Endothelial cell (in vitro differentiated cells): ENCODE data around the gene COG6. TPM values are rescaled to one million over a fixed set of nuclear protein-coding genes. Genes with fewer than 3 reads are reported as not detected.

ENCODE experiments used
- DNase-seq: peaks from one replicate; pipeline ENCODE4 v3.0.0; 2021; ENCODE audit warnings: low spot score
- H3K27ac Mint-ChIP-seq: one replicate; pipeline ENCODE4 v1.8.0; 2021; ENCODE audit warnings: mixed read lengths, inconsistent platforms; ENCODE audit not compliant: unreplicated experiment
- H3K27me3 Mint-ChIP-seq: one replicate; pipeline ENCODE4 v1.8.0; 2021; ENCODE audit warnings: mild to moderate bottlenecking, moderate library complexity, mixed read lengths, inconsistent platforms; ENCODE audit not compliant: unreplicated experiment
- H3K36me3 Mint-ChIP-seq: one replicate; pipeline ENCODE4 v1.8.0; 2021; ENCODE audit warnings: mild to moderate bottlenecking, low read depth, mixed read lengths, inconsistent platforms; ENCODE audit not compliant: unreplicated experiment
- H3K4me1 Mint-ChIP-seq: one replicate; pipeline ENCODE4 v1.8.0; 2021; ENCODE audit warnings: mild to moderate bottlenecking, mixed read lengths, inconsistent platforms; ENCODE audit not compliant: unreplicated experiment
- H3K4me3 Mint-ChIP-seq: one replicate; pipeline ENCODE4 v1.8.0; 2021; ENCODE audit warnings: mild to moderate bottlenecking, mixed read lengths, inconsistent platforms; ENCODE audit not compliant: unreplicated experiment
- H3K9me3 Mint-ChIP-seq: one replicate; pipeline ENCODE4 v1.8.0; 2021; ENCODE audit warnings: mixed read lengths, inconsistent platforms; ENCODE audit not compliant: unreplicated experiment
- total RNA-seq: library from RNA; stranded (reverse); fragmentation: NEBNext Ultra II Directional; extraction: Animal tissue kit (Norgen Biotek cat#: 25700); gene quantifications from one replicate; pipeline ENCODE4 v1.2.1, GENCODE V29; 2021; ENCODE audit not compliant: unreplicated experiment
- TF ChIP-seq, protein P1 (sequence below): fragments of 200-600 bp; sonication (generic); IDR thresholded peaks from one replicate; pipeline ENCODE4 v1.5.0; 2021; ENCODE audit warnings: antibody characterized with exemption; ENCODE audit not compliant: unreplicated experiment

COG6 gene
- total RNA-seq, 1 donor from 2014 or later: 34.1 TPM

GRCh38 chr13:39770221-39771090 is 115.0 kb downstream of the COG6 start:
- Mint-ChIP-seq H3K9me3 (no peaks in the 10 kb centered on the region), H3K27me3 (peaks cover 2% of the 10 kb centered on the region), H3K4me3 (no peak overlapping the region), H3K27ac (no peak overlapping the region), H3K36me3 (no peaks in the 10 kb centered on the region), H3K4me1 (no peaks in the 10 kb centered on the region)
- DNase-seq: no peak
- TF ChIP-seq, protein P1, sequence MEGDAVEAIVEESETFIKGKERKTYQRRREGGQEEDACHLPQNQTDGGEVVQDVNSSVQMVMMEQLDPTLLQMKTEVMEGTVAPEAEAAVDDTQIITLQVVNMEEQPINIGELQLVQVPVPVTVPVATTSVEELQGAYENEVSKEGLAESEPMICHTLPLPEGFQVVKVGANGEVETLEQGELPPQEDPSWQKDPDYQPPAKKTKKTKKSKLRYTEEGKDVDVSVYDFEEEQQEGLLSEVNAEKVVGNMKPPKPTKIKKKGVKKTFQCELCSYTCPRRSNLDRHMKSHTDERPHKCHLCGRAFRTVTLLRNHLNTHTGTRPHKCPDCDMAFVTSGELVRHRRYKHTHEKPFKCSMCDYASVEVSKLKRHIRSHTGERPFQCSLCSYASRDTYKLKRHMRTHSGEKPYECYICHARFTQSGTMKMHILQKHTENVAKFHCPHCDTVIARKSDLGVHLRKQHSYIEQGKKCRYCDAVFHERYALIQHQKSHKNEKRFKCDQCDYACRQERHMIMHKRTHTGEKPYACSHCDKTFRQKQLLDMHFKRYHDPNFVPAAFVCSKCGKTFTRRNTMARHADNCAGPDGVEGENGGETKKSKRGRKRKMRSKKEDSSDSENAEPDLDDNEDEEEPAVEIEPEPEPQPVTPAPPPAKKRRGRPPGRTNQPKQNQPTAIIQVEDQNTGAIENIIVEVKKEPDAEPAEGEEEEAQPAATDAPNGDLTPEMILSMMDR: no peak

DNA sequence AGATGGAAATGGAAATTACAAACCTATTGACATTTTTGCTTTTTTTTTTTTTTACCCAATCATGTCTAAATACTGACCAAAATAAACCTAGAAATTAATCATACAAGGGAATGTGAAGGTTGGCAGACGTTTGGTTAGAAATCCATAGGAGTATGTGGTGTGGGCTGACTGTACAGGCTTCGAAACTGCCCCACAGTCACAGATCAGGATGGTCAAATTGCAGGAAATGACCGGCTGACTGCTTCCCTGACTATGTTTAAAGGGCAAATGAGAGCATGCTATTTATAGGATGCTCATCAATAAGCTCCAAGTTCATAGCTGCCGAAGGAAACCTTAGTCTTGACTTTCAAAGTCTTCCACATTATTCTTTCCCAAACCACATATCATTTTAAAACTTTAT is 118.4 kb downstream of the COG6 start:
- no peak for DNase-seq
- H3K27me3 Mint-ChIP-seq: no peaks in the 10 kb centered on the region

DNA sequence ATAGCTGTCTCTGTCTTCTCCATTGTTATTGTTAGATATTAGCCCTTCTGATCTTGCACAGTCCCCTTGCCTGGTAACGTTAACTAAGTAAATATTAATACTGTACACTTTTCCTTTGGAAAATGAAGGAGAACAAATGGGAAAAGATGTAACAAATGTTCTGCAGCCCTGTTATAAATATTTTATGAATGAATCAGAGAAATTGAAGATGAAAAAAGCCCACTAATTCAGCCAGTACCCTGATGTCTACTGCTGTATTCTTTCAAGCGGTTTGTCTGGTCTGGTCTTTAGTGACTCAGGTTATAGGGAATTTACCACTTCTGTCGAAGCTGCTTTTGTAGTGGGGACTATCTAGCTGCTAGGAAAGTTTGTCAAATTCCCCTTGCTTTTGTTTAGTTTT is 121.0 kb downstream of the COG6 start:
- no peak for DNase-seq
- peaks cover 8% of the 10 kb centered on the region for H3K4me1 Mint-ChIP-seq
- TF ChIP-seq, protein P1: no peak
- no peak overlapping the region for H3K4me3 Mint-ChIP-seq
- no peaks in the 10 kb centered on the region for H3K9me3 Mint-ChIP-seq
- H3K27me3 Mint-ChIP-seq: no peaks in the 10 kb centered on the region
- no peak overlapping the region for H3K27ac Mint-ChIP-seq
- H3K36me3 Mint-ChIP-seq: no peaks in the 10 kb centered on the region

More for the DNA sequence above, 118.4 kb downstream of the COG6 start:
- Mint-ChIP-seq H3K9me3 (no peaks in the 10 kb centered on the region), H3K4me1 (peaks cover 8% of the 10 kb centered on the region), H3K36me3 (no peaks in the 10 kb centered on the region), H3K4me3 (no peak overlapping the region), H3K27ac (no peak overlapping the region)
- TF ChIP-seq, protein P1: no peak

DNA sequence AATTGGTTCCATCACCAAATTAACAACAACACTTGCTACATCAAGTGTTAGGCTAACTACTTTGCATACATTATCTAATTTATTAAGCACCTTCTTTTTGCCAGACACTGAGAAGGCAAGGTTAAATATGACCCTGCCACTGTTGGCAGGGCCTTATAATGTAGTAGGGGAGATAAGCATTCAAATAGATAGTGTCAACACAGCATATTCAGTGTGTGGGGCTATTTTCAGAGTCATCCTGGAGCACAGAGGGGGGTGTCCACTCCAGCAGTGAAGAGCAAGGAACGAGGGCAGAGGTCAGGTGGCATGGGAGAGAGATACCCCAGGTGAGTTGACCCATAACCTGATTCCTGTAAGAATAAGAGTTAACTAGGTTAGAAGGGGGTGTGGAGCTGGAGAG is 121.6 kb downstream of the COG6 start:
- no peaks in the 10 kb centered on the region for H3K27me3 Mint-ChIP-seq
- H3K27ac Mint-ChIP-seq: no peak overlapping the region
- no peaks in the 10 kb centered on the region for H3K9me3 Mint-ChIP-seq
- TF ChIP-seq, protein P1: no peak
- DNase-seq: no peak
- no peak overlapping the region for H3K4me3 Mint-ChIP-seq
- H3K4me1 Mint-ChIP-seq: peaks cover 8% of the 10 kb centered on the region
- H3K36me3 Mint-ChIP-seq: no peaks in the 10 kb centered on the region

GRCh38 chr13:39777527-39778061 is 122.1 kb downstream of the COG6 start:
- H3K27ac Mint-ChIP-seq: no peak overlapping the region
- TF ChIP-seq, protein P1: no peak
- H3K4me3 Mint-ChIP-seq: no peak overlapping the region
- no peaks in the 10 kb centered on the region for H3K9me3 Mint-ChIP-seq
- H3K36me3 Mint-ChIP-seq: no peaks in the 10 kb centered on the region
- H3K4me1 Mint-ChIP-seq: peaks cover 8% of the 10 kb centered on the region
- DNase-seq: no peak
- no peaks in the 10 kb centered on the region for H3K27me3 Mint-ChIP-seq
